T-helper 2 cell treated with Interferon-gamma antibody and Interleukin-4, amounts not matched to agents 5 μg/mL and 100 μg/mL, for 36 hours (primary cell): Measurements from ENCODE around the gene GPR156.
"Not testable (repeated sequence)": the region's sequence is repeated elsewhere in the genome, so short reads cannot be mapped to it uniquely, and the experiment has no call there.

Experiments
- DNase-seq: peaks from one replicate; pipeline ENCODE4 v3.0.0; 2021; ENCODE audit warnings: low spot score
- H3K27ac Mint-ChIP-seq: one replicate; pipeline ENCODE4 v1.8.0; 2021; ENCODE audit warnings: mild to moderate bottlenecking, mixed read lengths
- H3K27me3 Mint-ChIP-seq: one replicate; pipeline ENCODE4 v1.8.0; 2021; ENCODE audit warnings: low read depth, mixed read lengths
- H3K36me3 Mint-ChIP-seq: one replicate; pipeline ENCODE4 v1.8.0; 2021; ENCODE audit warnings: low read depth, mixed read lengths
- H3K4me1 Mint-ChIP-seq: one replicate; pipeline ENCODE4 v1.8.0; 2021; ENCODE audit warnings: low read depth, mixed read lengths
- H3K4me3 Mint-ChIP-seq: one replicate; pipeline ENCODE4 v1.8.0; 2022; ENCODE audit warnings: mild to moderate bottlenecking, moderate library complexity, mixed read lengths
- H3K9me3 Mint-ChIP-seq: one replicate; pipeline ENCODE4 v1.8.0; 2021; ENCODE audit warnings: mixed read lengths

Gene GPR156

GRCh38 chr3:120284747-120285507 lies at the start of gene GPR156:
TSS of gene GPR156 (minus strand) at chr3:120285222. CDS start at chr3:120244098, 41,124 bp downstream.
- no peak for DNase-seq
- Mint-ChIP-seq H3K4me3 (no peak within 1 kb of the TSS), H3K9me3 (no peaks in the 10 kb centered on the region), H3K27ac (no peak within 1 kb of the TSS), H3K4me1 (no peaks in the 10 kb centered on the region), H3K36me3 (no peaks in the 10 kb centered on the region), H3K27me3 (peaks cover 61% of the 10 kb centered on the region)

- no peak overlapping the region for H3K27ac Mint-ChIP-seq
- H3K27me3 Mint-ChIP-seq, result no peaks in the 10 kb centered on the region
- DNase-seq, result no peak
- H3K4me1 Mint-ChIP-seq, result peaks cover 9% of the 10 kb centered on the region
- H3K36me3 Mint-ChIP-seq, result peaks cover 33% of the 10 kb centered on the region
- no peak overlapping the region for H3K4me3 Mint-ChIP-seq
- H3K9me3 Mint-ChIP-seq, result no peaks in the 10 kb centered on the region
These were observed 47.6 kb upstream of the GPR156 start for GRCh38 chr3:120332646-120333045.

GRCh38 chr3:120331076-120331475 lies 46.1 kb upstream of the GPR156 start:
- Mint-ChIP-seq H3K9me3 (no peaks in the 10 kb centered on the region), H3K27ac (no peak overlapping the region), H3K4me1 (peaks cover 3% of the 10 kb centered on the region), H3K4me3 (no peak overlapping the region), H3K27me3 (no peaks in the 10 kb centered on the region), H3K36me3 (peaks cover 34% of the 10 kb centered on the region)
- DNase-seq, result no peak

GRCh38 chr3:120326784-120327183 lies 41.8 kb upstream of the GPR156 start:
- Mint-ChIP-seq H3K27ac (no peak overlapping the region), H3K36me3 (peaks cover 30% of the 10 kb centered on the region), H3K4me1 (peaks cover 2% of the 10 kb centered on the region), H3K27me3 (no peaks in the 10 kb centered on the region), H3K4me3 (no peak overlapping the region), H3K9me3 (no peaks in the 10 kb centered on the region)
- no peak for DNase-seq

DNA sequence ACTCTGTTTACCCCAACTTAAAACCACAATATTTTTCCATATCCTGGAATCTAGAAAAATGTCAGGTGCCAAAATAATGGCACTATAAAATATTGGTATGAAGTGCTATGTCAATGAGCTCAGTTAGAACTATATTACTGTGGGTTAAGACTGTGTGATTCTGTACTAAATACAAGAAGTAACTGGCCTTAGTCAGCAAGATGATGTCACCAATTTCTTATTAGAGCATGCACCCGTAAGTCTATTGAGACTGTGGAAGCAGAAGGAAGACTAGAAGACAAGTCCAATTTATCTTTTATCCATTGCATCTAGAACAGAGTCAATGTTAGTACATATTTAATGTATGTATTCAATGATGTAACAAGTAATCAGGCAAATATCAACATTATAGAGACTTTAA lies 39.2 kb upstream of the GPR156 start:
- H3K4me3 Mint-ChIP-seq, result no peak overlapping the region
- peaks cover 3% of the 10 kb centered on the region for H3K9me3 Mint-ChIP-seq
- peaks cover 30% of the 10 kb centered on the region for H3K36me3 Mint-ChIP-seq
- DNase-seq, result no peak
- no peaks in the 10 kb centered on the region for H3K27me3 Mint-ChIP-seq
- no peak overlapping the region for H3K27ac Mint-ChIP-seq
- H3K4me1 Mint-ChIP-seq, result peaks cover 2% of the 10 kb centered on the region

DNA sequence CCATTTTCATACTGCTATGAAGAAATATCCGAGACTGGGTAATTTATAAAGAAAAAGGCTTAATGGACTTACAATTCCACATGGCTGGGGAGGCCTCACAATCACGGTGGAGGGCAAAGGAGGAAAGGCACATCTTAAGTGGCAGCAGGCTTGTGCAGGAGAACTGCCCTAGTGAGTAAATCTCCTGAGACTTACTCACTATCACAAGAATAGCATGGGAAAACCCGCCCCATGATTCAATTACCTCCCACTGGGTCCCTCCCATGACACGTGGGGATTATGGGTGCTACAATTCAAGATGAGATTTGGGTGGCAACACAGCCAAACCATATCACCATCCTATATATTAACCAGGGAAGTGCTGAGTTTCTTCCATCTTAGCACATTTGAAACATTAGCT lies 38.7 kb upstream of the GPR156 start:
- not testable (repeated sequence) for H3K27ac Mint-ChIP-seq, H3K9me3 Mint-ChIP-seq, DNase-seq, H3K4me1 Mint-ChIP-seq, H3K27me3 Mint-ChIP-seq, H3K4me3 Mint-ChIP-seq
- H3K36me3 Mint-ChIP-seq, result peaks cover 30% of the 10 kb centered on the region

GRCh38 chr3:120311863-120312794 lies 27.1 kb upstream of the GPR156 start:
- Mint-ChIP-seq H3K9me3 (peaks cover 17% of the 10 kb centered on the region), H3K4me3 (no peak overlapping the region), H3K27ac (no peak overlapping the region), H3K36me3 (peaks cover 7% of the 10 kb centered on the region), H3K4me1 (peaks cover 3% of the 10 kb centered on the region), H3K27me3 (peaks cover 3% of the 10 kb centered on the region)
- no peak for DNase-seq

DNA sequence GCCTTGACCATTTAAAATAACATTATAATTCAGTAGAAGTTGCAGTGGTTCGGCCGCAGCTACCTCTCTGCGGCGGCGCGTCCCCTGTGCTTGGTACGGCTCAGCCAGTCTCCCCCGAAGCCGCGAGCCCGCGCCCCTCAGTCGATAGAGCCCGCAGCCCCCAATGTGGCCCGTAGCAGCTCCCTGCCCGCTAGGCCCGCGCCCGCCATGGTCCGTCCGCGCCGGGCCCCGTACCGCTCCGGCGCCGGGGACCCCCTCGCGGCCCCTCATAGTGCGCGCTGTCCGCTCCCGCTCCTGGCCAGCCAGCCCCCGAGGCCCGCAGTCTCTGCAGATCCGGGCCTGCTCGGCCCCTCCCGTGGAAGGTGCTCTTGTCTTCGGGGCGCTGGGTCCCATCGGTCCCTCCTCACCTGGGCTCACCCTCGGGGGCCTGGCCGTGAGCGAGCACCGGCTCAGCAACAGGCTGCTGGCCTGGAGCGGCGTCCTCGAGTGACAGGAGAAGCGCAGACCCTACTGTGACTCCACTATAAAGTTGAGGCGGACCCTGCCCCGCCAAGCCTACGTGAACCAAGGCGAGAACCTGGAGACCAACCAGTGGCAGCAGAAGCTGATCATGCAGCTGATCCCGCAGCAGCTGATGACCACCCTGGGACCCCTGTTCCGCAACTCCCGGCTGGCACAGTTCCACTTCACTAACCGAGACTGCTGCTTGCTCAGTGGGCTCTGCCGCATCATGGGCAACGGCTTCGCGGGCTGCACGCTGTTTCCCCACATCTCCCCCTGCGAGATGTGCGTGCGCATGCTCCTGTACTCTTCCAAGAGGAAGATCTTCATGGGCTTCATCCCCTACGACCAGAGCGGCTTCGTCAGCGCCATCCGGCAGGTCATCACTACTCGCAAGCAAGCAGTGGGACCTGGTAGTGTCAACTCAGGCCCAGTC lies 21.8 kb upstream of the GPR156 start:
- no peak for DNase-seq
- H3K27ac Mint-ChIP-seq, result no peak overlapping the region
- H3K27me3 Mint-ChIP-seq, result peaks cover 6% of the 10 kb centered on the region
- H3K9me3 Mint-ChIP-seq, result no peaks in the 10 kb centered on the region
- H3K36me3 Mint-ChIP-seq, result no peaks in the 10 kb centered on the region
- H3K4me3 Mint-ChIP-seq, result no peak overlapping the region
- no peaks in the 10 kb centered on the region for H3K4me1 Mint-ChIP-seq

- Mint-ChIP-seq H3K27me3 (peaks cover 3% of the 10 kb centered on the region), H3K9me3 (no peaks in the 10 kb centered on the region), H3K36me3 (no peaks in the 10 kb centered on the region), H3K27ac (no peak overlapping the region), H3K4me3 (no peak overlapping the region), H3K4me1 (no peaks in the 10 kb centered on the region)
- DNase-seq, result no peak
These were observed 19.6 kb upstream of the GPR156 start for GRCh38 chr3:120304616-120305015.

DNA sequence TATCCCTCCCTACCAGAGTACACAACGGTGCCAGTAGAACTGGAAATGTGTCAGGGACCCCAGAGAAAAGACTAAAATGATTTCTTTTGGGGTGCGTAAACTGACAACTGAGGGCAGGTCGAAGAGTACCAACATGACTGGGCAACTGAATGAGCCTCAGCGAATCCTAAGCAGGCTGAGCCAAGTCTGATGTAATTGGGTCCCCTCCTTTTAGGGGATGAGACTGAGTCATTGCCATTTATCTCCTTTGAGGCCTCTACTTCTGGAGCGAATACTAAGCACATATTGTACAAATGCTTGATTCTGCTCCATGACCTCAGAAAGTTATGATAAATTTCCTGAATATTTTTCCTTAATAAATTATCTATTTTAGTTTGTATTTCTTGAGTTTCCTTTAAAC lies 17.3 kb upstream of the GPR156 start:
- no peak overlapping the region for H3K4me3 Mint-ChIP-seq
- H3K36me3 Mint-ChIP-seq, result no peaks in the 10 kb centered on the region
- peaks cover 5% of the 10 kb centered on the region for H3K27me3 Mint-ChIP-seq
- DNase-seq, result no peak
- no peak overlapping the region for H3K27ac Mint-ChIP-seq
- no peaks in the 10 kb centered on the region for H3K9me3 Mint-ChIP-seq
- no peaks in the 10 kb centered on the region for H3K4me1 Mint-ChIP-seq

DNA sequence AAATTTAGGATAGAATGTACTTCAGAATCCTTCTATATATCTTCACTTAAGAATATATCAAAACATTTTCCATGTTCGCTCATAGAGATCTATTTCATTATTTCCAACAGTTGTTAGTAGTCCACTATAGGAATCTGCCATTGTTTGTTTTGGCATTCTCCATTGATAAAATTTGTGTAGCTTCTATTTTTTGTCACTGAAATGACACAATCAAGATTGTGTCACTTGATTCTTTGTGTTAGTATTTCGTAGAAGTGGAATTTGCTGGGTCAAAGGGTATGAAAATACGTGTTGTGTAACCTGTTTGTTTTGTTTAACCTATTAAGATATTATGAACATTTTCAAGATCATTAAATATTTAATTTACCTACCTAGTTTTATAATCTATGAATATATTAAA lies 15.9 kb upstream of the GPR156 start:
- Mint-ChIP-seq H3K4me3 (no peak overlapping the region), H3K4me1 (no peaks in the 10 kb centered on the region), H3K27ac (no peak overlapping the region), H3K36me3 (no peaks in the 10 kb centered on the region), H3K9me3 (no peaks in the 10 kb centered on the region), H3K27me3 (peaks cover 7% of the 10 kb centered on the region)
- no peak for DNase-seq

GRCh38 chr3:120299403-120299802 lies 14.4 kb upstream of the GPR156 start:
- H3K27ac Mint-ChIP-seq, result no peak overlapping the region
- H3K4me1 Mint-ChIP-seq, result no peaks in the 10 kb centered on the region
- DNase-seq, result no peak
- no peaks in the 10 kb centered on the region for H3K36me3 Mint-ChIP-seq
- no peaks in the 10 kb centered on the region for H3K9me3 Mint-ChIP-seq
- peaks cover 7% of the 10 kb centered on the region for H3K27me3 Mint-ChIP-seq
- no peak overlapping the region for H3K4me3 Mint-ChIP-seq

DNA sequence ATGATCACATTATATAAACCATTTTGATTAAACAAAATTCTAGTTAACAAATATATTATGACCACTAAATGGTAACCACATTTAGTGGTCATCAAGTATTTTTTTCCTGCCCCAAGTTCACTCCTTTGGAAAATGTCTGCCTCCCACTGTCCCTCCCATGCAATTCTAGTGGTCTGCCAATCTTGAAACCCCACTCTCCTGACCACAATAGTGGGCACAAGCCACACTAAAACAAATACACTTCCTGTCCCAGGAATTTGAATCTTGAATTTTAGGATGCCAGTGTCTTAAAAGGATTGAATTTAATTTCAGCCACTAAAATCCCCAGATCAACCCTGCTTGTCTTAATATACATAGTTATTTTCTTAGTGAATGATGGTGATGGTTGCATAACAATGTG lies 14.0 kb upstream of the GPR156 start:
- Mint-ChIP-seq H3K4me1 (no peaks in the 10 kb centered on the region), H3K27ac (no peak overlapping the region), H3K27me3 (peaks cover 7% of the 10 kb centered on the region), H3K36me3 (no peaks in the 10 kb centered on the region), H3K4me3 (no peak overlapping the region), H3K9me3 (peaks cover 3% of the 10 kb centered on the region)
- DNase-seq, result no peak
